ENCODE measurements around the gene CDH24. TPM values are rescaled to one million over a fixed set of nuclear protein-coding genes. Genes with fewer than 3 reads are reported as not detected.

The CDH24 gene
- total and polyA plus RNA-seq, 2 of the 4 experiments (the other 2 are of a cell fraction): 3.9 to 24.4 TPM

- TF ChIP-seq POLR2A (IDR thresholded peaks at IDR 0.05; ENCODE audit: low read depth, low read length): peak; percentile 80
- no peak for TF ChIP-seq RFX5 (IDR thresholded peaks at IDR 0.05; ENCODE audit: low read depth, low read length)
Measured at GRCh38 chr14:23094666-23095195, 37.4 kb upstream of the CDH24 start, which contains the start of gene ACIN1 (continued).

GRCh38 chr14:23093991-23094665 lies 36.8 kb upstream of the CDH24 start:
- Histone ChIP-seq H2BK20ac (ENCODE audit: low read depth, low read length) (no peak overlapping the region), H3K36me3 (ENCODE audit: control insufficient read depth, insufficient read depth, low read length) (peaks cover 19% of the 10 kb centered on the region), H3K4ac (ENCODE audit: low read depth, low read length) (peak overlapping the region; percentile 98), H3K9ac (ENCODE audit: low read depth, low read length) (peak overlapping the region; percentile 97), H3K4me1 (ENCODE audit: control insufficient read depth, insufficient read depth, low read length) (peaks cover 3% of the 10 kb centered on the region; the same call in 1 of the 2 replicates), H2AK9ac (replicated peaks; ENCODE audit: low read depth, low read length, poor library complexity) (peak overlapping the region; percentile 91), H4K5ac (ENCODE audit: low read depth, low read length) (peak overlapping the region; percentile 9; the same call in 1 of the 2 replicates), H4K8ac (ENCODE audit: low read depth in 2 of 2, low read length in 2 of 2) (peak overlapping the region; percentile 88 to 98; a peak in 3 of 4 replicates), H3K4me3 (ENCODE audit: insufficient read depth, low read depth, low read length) (peak overlapping the region; percentile 66), H2AFZ (replicated peaks; ENCODE audit: low read length, poor library complexity) (peak overlapping the region; percentile 94), H3K4me2 (ENCODE audit: low read depth, low read length) (peak overlapping the region; percentile 99), H3K79me1 (ENCODE audit: low read depth in 1 of 2, low read length in 2 of 2) (peaks cover 24 to 62% of the 10 kb centered on the region in 2 experiments), H4K91ac (ENCODE audit: insufficient read depth, low read depth, low read length) (peak overlapping the region; percentile 31), H3K23ac (ENCODE audit: low read depth, low read length) (peak overlapping the region; percentile 63; the same call in 1 of the 2 replicates), H3K27ac (ENCODE audit: insufficient read depth, low read length) (peak overlapping the region; percentile 97), H3K56ac (ENCODE audit: extremely low read depth, insufficient read depth, low read length) (peak overlapping the region; percentile 94), H4K20me1 (ENCODE audit: insufficient read depth, low read length) (peaks cover 38% of the 10 kb centered on the region; the same call in 1 of the 2 replicates), H3K18ac (ENCODE audit: low read depth, low read length) (peak overlapping the region; percentile 54), H2BK15ac (ENCODE audit: low read depth, low read length) (no peak overlapping the region), H3K9me1 (ENCODE audit: insufficient read depth, low read length) (peaks cover 9% of the 10 kb centered on the region), H3K9me3 (ENCODE audit: control insufficient read depth, insufficient read depth, low read length) (no peaks in the 10 kb centered on the region), H2BK5ac (ENCODE audit: low read depth, low read length, poor library complexity, severe bottlenecking) (peak overlapping the region; percentile 95), H2AK5ac (ENCODE audit: low read depth, low read length) (peak overlapping the region; percentile 90), H3K14ac (replicated peaks; ENCODE audit: low read depth, low read length) (peak overlapping the region; percentile 92), H2BK120ac (ENCODE audit: low read depth, low read length) (0 out of 2 replicates have a peak overlapping the region, but pooled peaks have one; percentile 10), H3K27me3 (ENCODE audit: control insufficient read depth, insufficient read depth, low read length) (no peaks in the 10 kb centered on the region)
- dilution Hi-C loops (cut with HindIII; ENCODE audit: low sequenced_read_pairs, unreplicated experiment): no loop called here
- DNase-seq: no peak
- in situ Hi-C loops (cut with MboI; ENCODE audit: low sequenced_read_pairs): loop anchor here (25.0 kb wide), 1 partner anchor 1043 kb away; the partner anchor contains the start of genes EMC9, FITM1, PSME1 and PSME2
- ChIA-PET POLR2A (ENCODE audit: unreplicated experiment) (interaction anchor here (0.6 to 1.2 kb wide), 2 partner anchors 17 to 32 kb away, joined by 9 to 12 read pairs; no protein-coding TSS in a partner anchor), CTCF (interaction anchor here (0.7 to 3.5 kb wide), 7 partner anchors 9 to 93 kb away, joined by 3 to 19 read pairs (median 6); no protein-coding TSS in a partner anchor)
- intact Hi-C loops (cut with micrococcal nuclease): loop anchor here (2.0 kb wide), 1 partner anchor 15 kb away; no protein-coding TSS in a partner anchor
- WGBS, 2 experiments (ENCODE audit: extremely low coverage in 2 of 2, insufficient read length in 1 of 2): 2 to 100% methylated on average over 2 to 5 of the region's 14 CpGs
- no TSS peak for BruUV-seq (replicated peaks)
- no peak for ATAC-seq (ENCODE audit: low read depth)
- TF ChIP-seq CHD1 (IDR thresholded peaks at IDR 0.05; ENCODE audit: low read depth, low read length): 0 out of 2 replicates have a peak, but pooled peaks have one; percentile 63
- no peak for TF ChIP-seq MXI1 (IDR thresholded peaks at IDR 0.05; ENCODE audit: borderline replicate concordance, low read depth, low read length)
- no peak for TF ChIP-seq FOS (IDR thresholded peaks at IDR 0.05; ENCODE audit: low read depth, low read length)
- TF ChIP-seq, protein P1, sequence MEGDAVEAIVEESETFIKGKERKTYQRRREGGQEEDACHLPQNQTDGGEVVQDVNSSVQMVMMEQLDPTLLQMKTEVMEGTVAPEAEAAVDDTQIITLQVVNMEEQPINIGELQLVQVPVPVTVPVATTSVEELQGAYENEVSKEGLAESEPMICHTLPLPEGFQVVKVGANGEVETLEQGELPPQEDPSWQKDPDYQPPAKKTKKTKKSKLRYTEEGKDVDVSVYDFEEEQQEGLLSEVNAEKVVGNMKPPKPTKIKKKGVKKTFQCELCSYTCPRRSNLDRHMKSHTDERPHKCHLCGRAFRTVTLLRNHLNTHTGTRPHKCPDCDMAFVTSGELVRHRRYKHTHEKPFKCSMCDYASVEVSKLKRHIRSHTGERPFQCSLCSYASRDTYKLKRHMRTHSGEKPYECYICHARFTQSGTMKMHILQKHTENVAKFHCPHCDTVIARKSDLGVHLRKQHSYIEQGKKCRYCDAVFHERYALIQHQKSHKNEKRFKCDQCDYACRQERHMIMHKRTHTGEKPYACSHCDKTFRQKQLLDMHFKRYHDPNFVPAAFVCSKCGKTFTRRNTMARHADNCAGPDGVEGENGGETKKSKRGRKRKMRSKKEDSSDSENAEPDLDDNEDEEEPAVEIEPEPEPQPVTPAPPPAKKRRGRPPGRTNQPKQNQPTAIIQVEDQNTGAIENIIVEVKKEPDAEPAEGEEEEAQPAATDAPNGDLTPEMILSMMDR (conservative IDR thresholded peaks at IDR 0.05; ENCODE audit: low read depth, low read length): peak; percentile 28

Measured in IMR-90 (cell line).